ENCODE data around the gene IKZF5. TPM values are rescaled to one million over a fixed set of nuclear protein-coding genes. Genes with fewer than 3 reads are reported as not detected.

Gene IKZF5
- total RNA-seq, 2 donors from 2014 or later = 8.5 to 14.5 TPM

DNA sequence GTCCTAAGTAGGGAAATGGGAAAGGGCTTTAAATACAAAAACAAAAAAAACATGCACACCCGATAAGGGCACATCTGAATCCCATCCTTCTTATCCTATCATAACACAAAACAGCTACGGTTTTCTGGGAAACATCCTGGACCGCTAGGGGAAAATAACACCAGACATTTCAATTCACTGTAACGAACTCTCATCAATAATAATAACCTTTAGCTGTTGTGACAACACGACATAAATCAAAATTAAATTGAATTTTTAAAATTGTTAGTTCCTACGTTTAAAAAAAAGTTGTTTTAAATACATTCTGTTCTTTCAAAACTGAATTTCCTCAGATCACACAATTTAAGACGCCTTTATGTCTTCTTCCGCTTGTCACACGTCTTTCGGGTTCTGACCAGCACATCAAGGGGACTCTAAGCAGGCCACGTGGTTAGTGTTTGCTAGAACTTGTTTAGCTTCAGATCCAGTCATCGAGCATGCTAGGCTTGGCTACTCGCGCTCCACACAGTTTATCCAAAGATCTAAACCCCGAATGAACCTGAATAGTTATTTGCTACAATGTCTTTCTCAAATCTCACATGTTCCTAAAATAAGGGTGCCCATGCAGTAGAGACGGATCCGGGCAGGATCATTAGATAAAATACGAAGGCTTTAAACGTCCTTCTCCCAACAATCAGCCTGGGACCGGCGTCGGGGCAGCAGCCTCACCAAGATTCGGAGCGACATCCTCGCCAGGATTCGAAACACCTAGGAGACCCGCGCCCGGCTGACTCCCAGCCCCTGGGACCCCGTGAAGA lies 839 bp downstream of the IKZF5 start:
- ATAC-seq (ENCODE audit: insufficient number of reproducible peaks, low FRiP score, low read depth) = peak; percentile 58
- Histone ChIP-seq H3K4me3 (peak overlapping the region; percentile 90), H3K27ac (peak overlapping the region; percentile 85 to 90), H3K27me3 (replicated peaks; ENCODE audit: insufficient read depth) (no peaks in the 10 kb centered on the region), H3K36me3 (no peaks in the 10 kb centered on the region), H3K4me1 (ENCODE audit: control insufficient read depth in 1 of 2, low read depth in 2 of 2) (peaks cover 18 to 28% of the 10 kb centered on the region in 2 donors), H3K9me3 (no peaks in the 10 kb centered on the region)
- TF ChIP-seq, protein P1, sequence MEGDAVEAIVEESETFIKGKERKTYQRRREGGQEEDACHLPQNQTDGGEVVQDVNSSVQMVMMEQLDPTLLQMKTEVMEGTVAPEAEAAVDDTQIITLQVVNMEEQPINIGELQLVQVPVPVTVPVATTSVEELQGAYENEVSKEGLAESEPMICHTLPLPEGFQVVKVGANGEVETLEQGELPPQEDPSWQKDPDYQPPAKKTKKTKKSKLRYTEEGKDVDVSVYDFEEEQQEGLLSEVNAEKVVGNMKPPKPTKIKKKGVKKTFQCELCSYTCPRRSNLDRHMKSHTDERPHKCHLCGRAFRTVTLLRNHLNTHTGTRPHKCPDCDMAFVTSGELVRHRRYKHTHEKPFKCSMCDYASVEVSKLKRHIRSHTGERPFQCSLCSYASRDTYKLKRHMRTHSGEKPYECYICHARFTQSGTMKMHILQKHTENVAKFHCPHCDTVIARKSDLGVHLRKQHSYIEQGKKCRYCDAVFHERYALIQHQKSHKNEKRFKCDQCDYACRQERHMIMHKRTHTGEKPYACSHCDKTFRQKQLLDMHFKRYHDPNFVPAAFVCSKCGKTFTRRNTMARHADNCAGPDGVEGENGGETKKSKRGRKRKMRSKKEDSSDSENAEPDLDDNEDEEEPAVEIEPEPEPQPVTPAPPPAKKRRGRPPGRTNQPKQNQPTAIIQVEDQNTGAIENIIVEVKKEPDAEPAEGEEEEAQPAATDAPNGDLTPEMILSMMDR (IDR thresholded peaks at IDR 0.05) = no peak
- DNase-seq (ENCODE audit: low spot score) = no peak

DNA sequence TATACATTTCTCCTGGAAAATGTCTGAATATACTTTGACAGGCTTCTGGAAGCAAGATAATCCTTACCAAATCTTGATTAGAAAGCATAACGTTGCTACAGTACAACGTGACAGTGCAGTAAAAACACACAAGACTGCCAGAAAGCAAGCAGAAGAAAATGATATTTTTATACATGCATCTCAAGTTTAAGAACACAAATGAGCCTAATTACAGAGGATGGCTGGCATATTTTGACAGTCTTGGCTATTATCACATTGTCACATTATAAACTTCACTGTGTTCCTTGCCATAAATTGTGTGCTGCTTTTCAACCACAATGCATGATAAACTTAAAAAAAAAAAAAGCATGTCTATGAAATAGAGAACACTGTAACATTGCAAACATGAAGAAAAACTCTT lies 4.3 kb downstream of the IKZF5 start:
- Histone ChIP-seq H3K4me3 (no peak overlapping the region), H3K27me3 (replicated peaks; ENCODE audit: insufficient read depth) (no peaks in the 10 kb centered on the region), H3K36me3 (no peaks in the 10 kb centered on the region), H3K27ac (no peak overlapping the region), H3K9me3 (no peaks in the 10 kb centered on the region), H3K4me1 (ENCODE audit: control insufficient read depth in 1 of 2, low read depth in 2 of 2) (peaks cover 16 to 21% of the 10 kb centered on the region in 2 donors)
- TF ChIP-seq, protein P1 (IDR thresholded peaks at IDR 0.05) = no peak
- ATAC-seq (ENCODE audit: insufficient number of reproducible peaks, low FRiP score, low read depth) = no peak
- DNase-seq (ENCODE audit: low spot score) = no peak

DNA sequence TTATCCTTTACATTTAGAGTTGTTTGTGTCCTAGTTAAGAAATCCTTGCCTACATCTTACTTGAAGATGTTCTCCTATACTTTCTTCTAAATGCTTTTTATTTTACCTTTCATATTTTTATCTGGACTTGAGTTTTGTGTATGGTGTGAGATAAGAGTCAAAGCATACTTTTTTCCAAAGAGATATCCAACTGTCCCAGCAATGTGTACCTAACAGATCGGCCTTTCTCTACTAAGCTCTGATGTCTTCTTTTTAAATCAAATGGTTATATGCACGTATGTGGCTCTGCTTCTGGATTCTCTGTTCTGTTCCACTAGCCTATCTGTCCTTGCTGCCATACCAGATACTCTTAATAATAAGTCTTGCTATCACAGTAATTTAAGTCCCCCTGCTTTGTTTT lies 7.2 kb downstream of the IKZF5 start:
- Histone ChIP-seq H3K9me3 (no peaks in the 10 kb centered on the region), H3K4me3 (no peak overlapping the region), H3K36me3 (peaks cover 7% of the 10 kb centered on the region), H3K27me3 (replicated peaks; ENCODE audit: insufficient read depth) (no peaks in the 10 kb centered on the region), H3K4me1 (ENCODE audit: control insufficient read depth in 1 of 2, low read depth in 2 of 2) (peaks cover 8% of the 10 kb centered on the region in 2 donors), H3K27ac (no peak overlapping the region)
- DNase-seq (ENCODE audit: low spot score) = no peak
- TF ChIP-seq, protein P1 (IDR thresholded peaks at IDR 0.05) = no peak
- no peak for ATAC-seq (ENCODE audit: insufficient number of reproducible peaks, low FRiP score, low read depth)

- no peak overlapping the region for H3K4me3 ChIP-seq
- ATAC-seq (ENCODE audit: insufficient number of reproducible peaks, low FRiP score, low read depth) (no peak), DNase-seq (ENCODE audit: low spot score) (no peak)
- H3K9me3 ChIP-seq = no peaks in the 10 kb centered on the region
- peaks cover 0 to 6% of the 10 kb centered on the region in 2 donors for H3K4me1 ChIP-seq (ENCODE audit: control insufficient read depth in 1 of 2, low read depth in 2 of 2)
- TF ChIP-seq, protein P1 (IDR thresholded peaks at IDR 0.05) = no peak
- H3K27me3 ChIP-seq (replicated peaks; ENCODE audit: insufficient read depth) = no peaks in the 10 kb centered on the region
- H3K36me3 ChIP-seq = peaks cover 7% of the 10 kb centered on the region
- H3K27ac ChIP-seq = no peak overlapping the region
Measured at GRCh38 chr10:123000155-123000554, 8.4 kb downstream of the IKZF5 start.

GRCh38 chr10:122999347-122999746 lies 9.2 kb downstream of the IKZF5 start:
- TF ChIP-seq, protein P1 (IDR thresholded peaks at IDR 0.05) = no peak
- H3K9me3 ChIP-seq = no peaks in the 10 kb centered on the region
- no peak overlapping the region for H3K27ac ChIP-seq
- ATAC-seq (ENCODE audit: insufficient number of reproducible peaks, low FRiP score, low read depth) = no peak
- H3K27me3 ChIP-seq (replicated peaks; ENCODE audit: insufficient read depth) = no peaks in the 10 kb centered on the region
- peaks cover 12% of the 10 kb centered on the region for H3K36me3 ChIP-seq
- peaks cover 0 to 5% of the 10 kb centered on the region in 2 donors for H3K4me1 ChIP-seq (ENCODE audit: control insufficient read depth in 1 of 2, low read depth in 2 of 2)
- H3K4me3 ChIP-seq = no peak overlapping the region
- DNase-seq (ENCODE audit: low spot score) = no peak
